Ishikawa (cell line): ENCODE data around the gene GATC.

ENCODE experiments used
- CREB1 ChIP-seq: IDR thresholded peaks from 2 replicates; pipeline ENCODE4 v1.6.1; 2012; ENCODE audit warnings: low read depth
- EGR1 ChIP-seq: IDR thresholded peaks from 2 replicates; pipeline ENCODE4 v1.6.1; 2012
- TF ChIP-seq, protein P1 (sequence below): IDR thresholded peaks from 2 replicates; pipeline ENCODE4 v1.6.1; 2012

DNA sequence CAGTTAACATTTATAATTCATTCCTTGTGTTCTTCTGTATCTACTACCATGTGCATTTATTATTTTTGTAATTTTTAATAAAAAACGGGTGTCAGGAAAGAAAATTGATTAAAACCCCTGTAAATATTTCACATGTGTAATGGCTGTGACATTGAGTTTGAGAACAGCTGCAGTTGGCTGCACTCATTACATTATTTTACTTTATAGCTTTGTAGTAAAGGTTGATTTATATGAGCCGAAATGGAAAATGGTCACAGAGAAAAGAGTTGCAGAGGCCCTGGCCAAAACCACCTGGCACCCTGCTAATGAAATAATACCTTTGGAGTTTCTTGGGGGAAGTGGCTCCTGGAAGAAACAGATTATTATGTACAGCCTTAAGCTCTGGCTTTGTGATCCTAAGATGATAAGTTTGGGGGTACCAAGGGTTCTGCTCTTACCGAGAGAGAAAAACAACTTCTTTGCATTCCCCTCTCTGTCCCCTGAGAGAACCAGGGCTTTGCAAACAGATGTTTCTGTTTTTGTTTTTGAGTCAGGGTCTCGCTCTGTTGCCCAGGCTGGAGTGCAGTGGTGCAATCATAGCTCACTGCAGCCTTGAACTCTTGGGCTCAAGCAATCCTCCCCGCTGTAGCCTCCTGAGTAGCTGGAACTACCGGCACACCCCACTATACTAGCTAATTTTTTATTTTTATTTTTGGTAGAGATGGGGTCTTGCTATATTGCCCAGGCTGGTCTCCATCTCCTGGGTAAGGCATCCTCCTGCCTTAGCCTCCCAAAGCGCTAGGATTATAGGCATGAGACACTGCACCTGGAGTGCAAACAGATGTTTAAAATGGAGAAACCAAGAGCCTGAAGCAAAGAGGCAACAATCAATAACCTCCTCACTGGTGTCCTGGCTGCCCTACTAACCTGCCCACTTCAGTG lies 40.0 kb downstream of the GATC start:
- TF ChIP-seq, protein P1, sequence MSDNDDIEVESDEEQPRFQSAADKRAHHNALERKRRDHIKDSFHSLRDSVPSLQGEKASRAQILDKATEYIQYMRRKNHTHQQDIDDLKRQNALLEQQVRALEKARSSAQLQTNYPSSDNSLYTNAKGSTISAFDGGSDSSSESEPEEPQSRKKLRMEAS, result no peak
- TF ChIP-seq EGR1, result no peak
- TF ChIP-seq CREB1, result no peak
